Panc1 (cell line): Measurements from ENCODE around the gene AJUBA. TPM values are rescaled to one million over a fixed set of nuclear protein-coding genes. Genes with fewer than 3 reads are reported as not detected.

Source experiments
- ATAC-seq: fragments of 200-7000 bp; cut with Tn5 transposase; 2 replicates; pipeline ENCODE4 v1.9.1; 2020; ENCODE audit warnings: mild to moderate bottlenecking, moderate library complexity
- BruUV-seq: library from RNA; stranded (reverse); fragments of 400-500 nt; replicated peaks from 2 replicates; lab custom pipeline; 2021; lab: Mats Ljungman, UMichigan
- CTCF ChIA-PET: fragments of 300-600 bp; sonication (Branson Sonifier 250); formaldehyde crosslinking; loops from one replicate; lab custom pipeline; 2022; ENCODE audit warnings: antibody characterized with exemption; lab: Charles Lee
- POLR2A ChIA-PET: fragments of 300-600 bp; sonication (Branson Sonifier 250); formaldehyde crosslinking; loops from one replicate; lab custom pipeline; 2022; ENCODE audit warnings: antibody characterized with exemption; lab: Charles Lee
- DNase-seq: peaks from one replicate; pipeline ENCODE4 v3.0.0-alpha.2; 2010; ENCODE audit warnings: low read depth, low spot score
- H3K27ac ChIP-seq: 2 replicates; pipeline ENCODE4 v1.5.1; 2011; ENCODE audit warnings: mild to moderate bottlenecking, low read length, inconsistent platforms
- H3K27me3 ChIP-seq: fragments of 200-500 bp; sonication (Bioruptor generic); 2 replicates; pipeline ENCODE4 v1.6.0; 2014; ENCODE audit warnings: low read length, inconsistent platforms; ENCODE audit not compliant: control insufficient read depth, insufficient read depth
- H3K36me3 ChIP-seq: fragments of 200-500 bp; sonication (Bioruptor generic); 2 replicates; pipeline ENCODE4 v1.5.1; 2014; ENCODE audit warnings: inconsistent platforms, mild to moderate bottlenecking, low read length, moderate library complexity; ENCODE audit not compliant: control insufficient read depth, insufficient read depth
- H3K4me1 ChIP-seq: 2 replicates; pipeline ENCODE4 v1.5.1; 2011; ENCODE audit warnings: inconsistent platforms, mild to moderate bottlenecking, low read length, moderate library complexity; ENCODE audit not compliant: control insufficient read depth, insufficient read depth
- H3K4me3 ChIP-seq, 2 experiments: 2 replicates each; pipeline ENCODE4 v1.5.1; 2011 to 2012; ENCODE audit warnings: low read depth in 2 of 2, low read length in 2 of 2, mild to moderate bottlenecking in 2 of 2, inconsistent platforms in 1 of 2, moderate library complexity in 1 of 2
- H3K9me3 ChIP-seq: fragments of 200-500 bp; sonication (Bioruptor generic); 2 replicates; pipeline ENCODE4 v1.5.1; 2014; ENCODE audit warnings: low read depth, mild to moderate bottlenecking, inconsistent platforms, low read length, moderate library complexity; ENCODE audit not compliant: control insufficient read depth, insufficient read depth
- POLR2AphosphoS5 ChIP-seq: IDR thresholded peaks from 2 replicates; pipeline ENCODE4 v1.6.1; 2012; ENCODE audit warnings: mild to moderate bottlenecking, low read depth, low read length, moderate library complexity
- SIN3A ChIP-seq: IDR thresholded peaks from 2 replicates; pipeline ENCODE4 v1.6.1; 2012; ENCODE audit warnings: low read depth, mild to moderate bottlenecking, low read length, moderate library complexity, borderline replicate concordance; ENCODE audit not compliant: insufficient read depth
- TCF7L2 ChIP-seq: IDR thresholded peaks from 2 replicates; pipeline ENCODE4 v1.6.1; 2011; ENCODE audit warnings: mild to moderate bottlenecking, low read depth, low read length, inconsistent platforms
- in situ Hi-C: cut with HindIII; loops from 2 replicates; pipeline ENCODE4 v1.10.0; 2016; ENCODE audit warnings: low sequenced_read_pairs, low pct_unique_long_range_greater_than_20kb
- intact Hi-C: fragments of 100-400 bp; cut with micrococcal nuclease; formaldehyde crosslinking; loops from one replicate; pipeline ENCODE4 v1.10.0; 2022; ENCODE audit not compliant: unreplicated experiment
- total RNA-seq: library from RNA; stranded (reverse); gene quantifications from one replicate; pipeline ENCODE4 v1.2.1, GENCODE V29; 2021; ENCODE audit not compliant: unreplicated experiment
- TF ChIP-seq, protein P1 (sequence below): fragments of 450-650 bp; IDR thresholded peaks from 2 replicates; pipeline ENCODE4 v1.5.1; 2017; ENCODE audit warnings: mild to moderate bottlenecking
- TF ChIP-seq, protein P2 (sequence below), 2 experiments: IDR thresholded peaks; 2 replicates each; pipeline ENCODE4 v1.6.1; 2011 to 2012; ENCODE audit warnings: low read depth in 2 of 2, control low read depth in 1 of 2, low read length in 1 of 2, mild to moderate bottlenecking in 1 of 2, moderate library complexity in 1 of 2; ENCODE audit not compliant: insufficient read depth in 1 of 2

Gene AJUBA
- total RNA-seq, 1 experiment from 2014 or later = 50.2 TPM

GRCh38 chr14:22976620-22977433, 5.5 kb downstream of the AJUBA start:
- in situ Hi-C loops = no loop called here
- TF ChIP-seq, protein P1, sequence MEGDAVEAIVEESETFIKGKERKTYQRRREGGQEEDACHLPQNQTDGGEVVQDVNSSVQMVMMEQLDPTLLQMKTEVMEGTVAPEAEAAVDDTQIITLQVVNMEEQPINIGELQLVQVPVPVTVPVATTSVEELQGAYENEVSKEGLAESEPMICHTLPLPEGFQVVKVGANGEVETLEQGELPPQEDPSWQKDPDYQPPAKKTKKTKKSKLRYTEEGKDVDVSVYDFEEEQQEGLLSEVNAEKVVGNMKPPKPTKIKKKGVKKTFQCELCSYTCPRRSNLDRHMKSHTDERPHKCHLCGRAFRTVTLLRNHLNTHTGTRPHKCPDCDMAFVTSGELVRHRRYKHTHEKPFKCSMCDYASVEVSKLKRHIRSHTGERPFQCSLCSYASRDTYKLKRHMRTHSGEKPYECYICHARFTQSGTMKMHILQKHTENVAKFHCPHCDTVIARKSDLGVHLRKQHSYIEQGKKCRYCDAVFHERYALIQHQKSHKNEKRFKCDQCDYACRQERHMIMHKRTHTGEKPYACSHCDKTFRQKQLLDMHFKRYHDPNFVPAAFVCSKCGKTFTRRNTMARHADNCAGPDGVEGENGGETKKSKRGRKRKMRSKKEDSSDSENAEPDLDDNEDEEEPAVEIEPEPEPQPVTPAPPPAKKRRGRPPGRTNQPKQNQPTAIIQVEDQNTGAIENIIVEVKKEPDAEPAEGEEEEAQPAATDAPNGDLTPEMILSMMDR = no peak
- TF ChIP-seq, protein P2, sequence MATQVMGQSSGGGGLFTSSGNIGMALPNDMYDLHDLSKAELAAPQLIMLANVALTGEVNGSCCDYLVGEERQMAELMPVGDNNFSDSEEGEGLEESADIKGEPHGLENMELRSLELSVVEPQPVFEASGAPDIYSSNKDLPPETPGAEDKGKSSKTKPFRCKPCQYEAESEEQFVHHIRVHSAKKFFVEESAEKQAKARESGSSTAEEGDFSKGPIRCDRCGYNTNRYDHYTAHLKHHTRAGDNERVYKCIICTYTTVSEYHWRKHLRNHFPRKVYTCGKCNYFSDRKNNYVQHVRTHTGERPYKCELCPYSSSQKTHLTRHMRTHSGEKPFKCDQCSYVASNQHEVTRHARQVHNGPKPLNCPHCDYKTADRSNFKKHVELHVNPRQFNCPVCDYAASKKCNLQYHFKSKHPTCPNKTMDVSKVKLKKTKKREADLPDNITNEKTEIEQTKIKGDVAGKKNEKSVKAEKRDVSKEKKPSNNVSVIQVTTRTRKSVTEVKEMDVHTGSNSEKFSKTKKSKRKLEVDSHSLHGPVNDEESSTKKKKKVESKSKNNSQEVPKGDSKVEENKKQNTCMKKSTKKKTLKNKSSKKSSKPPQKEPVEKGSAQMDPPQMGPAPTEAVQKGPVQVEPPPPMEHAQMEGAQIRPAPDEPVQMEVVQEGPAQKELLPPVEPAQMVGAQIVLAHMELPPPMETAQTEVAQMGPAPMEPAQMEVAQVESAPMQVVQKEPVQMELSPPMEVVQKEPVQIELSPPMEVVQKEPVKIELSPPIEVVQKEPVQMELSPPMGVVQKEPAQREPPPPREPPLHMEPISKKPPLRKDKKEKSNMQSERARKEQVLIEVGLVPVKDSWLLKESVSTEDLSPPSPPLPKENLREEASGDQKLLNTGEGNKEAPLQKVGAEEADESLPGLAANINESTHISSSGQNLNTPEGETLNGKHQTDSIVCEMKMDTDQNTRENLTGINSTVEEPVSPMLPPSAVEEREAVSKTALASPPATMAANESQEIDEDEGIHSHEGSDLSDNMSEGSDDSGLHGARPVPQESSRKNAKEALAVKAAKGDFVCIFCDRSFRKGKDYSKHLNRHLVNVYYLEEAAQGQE (IDR thresholded peaks at IDR 0.05; ENCODE audit: insufficient read depth in 1 of 2, low read depth in 2 of 2, low read length in 1 of 2) = no peak
- TF ChIP-seq TCF7L2 (no peak), POLR2AphosphoS5 (no peak), SIN3A (no peak)
- BruUV-seq = no TSS peak
- H3K27ac ChIP-seq = peak overlapping the region; percentile 89
- peaks cover 29% of the 10 kb centered on the region for H3K4me1 ChIP-seq
- 0 out of 4 replicates have a peak overlapping the region, but pooled peaks of 1 of the 2 experiments have one; percentile 12 for H3K4me3 ChIP-seq
- intact Hi-C loops = no loop called here
- ATAC-seq (no peak), DNase-seq (no peak)
- H3K27me3 ChIP-seq = no peaks in the 10 kb centered on the region
- H3K9me3 ChIP-seq = no peaks in the 10 kb centered on the region
- CTCF ChIA-PET = interaction anchor here (0.7 to 1.1 kb wide), 2 partner anchors 10 to 83 kb away, joined by 3 read pairs; no protein-coding TSS in a partner anchor
- POLR2A ChIA-PET = no interaction called here
- H3K36me3 ChIP-seq = peaks cover 5% of the 10 kb centered on the region; the same call in 1 of the 2 replicates

DNA sequence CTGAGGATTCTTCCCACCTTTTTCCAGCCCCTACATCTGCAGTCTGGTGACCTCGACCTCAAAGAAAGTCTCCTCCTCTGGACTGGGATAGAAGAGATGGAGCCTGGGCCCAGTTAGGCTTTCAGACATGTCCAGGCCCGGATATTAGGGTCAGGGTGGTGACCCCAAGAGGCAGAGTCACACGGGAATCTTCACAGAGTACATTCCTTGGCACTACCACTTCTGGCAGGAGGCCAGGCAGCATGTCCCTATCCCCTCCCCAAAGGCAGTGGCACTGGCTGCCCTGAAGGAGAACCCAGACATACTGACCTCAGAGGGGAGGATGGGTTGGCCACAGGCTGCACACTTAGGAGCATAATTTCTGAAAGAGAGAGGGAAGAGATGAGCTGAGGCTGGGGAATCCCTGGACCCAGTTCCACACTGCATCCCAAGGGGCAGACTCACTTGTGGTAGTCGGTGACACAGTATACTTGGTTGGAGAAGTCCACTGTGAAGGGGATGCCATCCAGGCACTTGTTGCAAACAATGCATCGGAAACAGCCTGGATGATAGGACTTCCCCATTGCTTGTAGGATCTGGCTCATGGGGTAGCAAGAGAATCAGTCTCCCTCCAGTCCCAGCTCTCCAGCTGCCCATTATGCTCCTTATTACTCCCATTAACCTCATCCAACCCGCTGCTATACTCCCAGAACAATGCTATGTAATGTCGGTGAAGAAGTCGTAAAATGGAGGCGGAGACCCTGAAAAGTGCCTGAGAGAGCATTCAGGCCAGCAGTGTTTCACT, 7.6 kb downstream of the AJUBA start:
- TF ChIP-seq TCF7L2 = no peak
- TF ChIP-seq, protein P2 (IDR thresholded peaks at IDR 0.05; ENCODE audit: insufficient read depth in 1 of 2, low read depth in 2 of 2, low read length in 1 of 2) = no peak
- TF ChIP-seq SIN3A = no peak
- no peak for TF ChIP-seq POLR2AphosphoS5
- TF ChIP-seq, protein P1 = no peak
- H3K9me3 ChIP-seq = no peaks in the 10 kb centered on the region
- H3K4me3 ChIP-seq = no peak overlapping the region
- DNase-seq = no peak
- in situ Hi-C loops = no loop called here
- ChIA-PET CTCF (no interaction called here), POLR2A (no interaction called here)
- H3K27ac ChIP-seq = no peak overlapping the region; the same call in 1 of the 2 replicates
- peaks cover 11% of the 10 kb centered on the region; the same call in 1 of the 2 replicates for H3K36me3 ChIP-seq
- no peak for ATAC-seq
- H3K27me3 ChIP-seq = no peaks in the 10 kb centered on the region
- intact Hi-C loops = no loop called here
- H3K4me1 ChIP-seq = peaks cover 29% of the 10 kb centered on the region
- BruUV-seq = no TSS peak
